Measurements from ENCODE around the gene PDZD4.

The PDZD4 gene

DNA sequence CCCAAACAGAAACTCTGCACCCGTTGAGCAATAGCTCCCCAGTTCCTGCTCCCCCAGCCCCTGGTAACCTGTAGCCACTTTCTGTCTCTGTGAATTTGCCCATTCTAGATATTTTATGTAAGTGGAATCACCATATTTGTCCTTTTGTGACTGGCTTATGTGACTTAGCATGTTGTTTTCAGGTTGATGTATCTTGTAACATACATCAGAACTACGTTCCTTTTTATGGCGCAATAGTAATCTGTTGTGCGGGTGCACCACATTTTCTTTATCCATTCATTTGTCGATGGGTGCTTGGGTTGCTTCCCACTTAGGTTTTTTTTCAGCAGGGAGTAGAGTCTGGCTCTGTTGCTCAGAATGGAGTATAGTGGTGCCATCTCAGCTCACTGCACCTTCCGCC lies 6.6 kb upstream of the PDZD4 start:
- TF ChIP-seq, protein P1, sequence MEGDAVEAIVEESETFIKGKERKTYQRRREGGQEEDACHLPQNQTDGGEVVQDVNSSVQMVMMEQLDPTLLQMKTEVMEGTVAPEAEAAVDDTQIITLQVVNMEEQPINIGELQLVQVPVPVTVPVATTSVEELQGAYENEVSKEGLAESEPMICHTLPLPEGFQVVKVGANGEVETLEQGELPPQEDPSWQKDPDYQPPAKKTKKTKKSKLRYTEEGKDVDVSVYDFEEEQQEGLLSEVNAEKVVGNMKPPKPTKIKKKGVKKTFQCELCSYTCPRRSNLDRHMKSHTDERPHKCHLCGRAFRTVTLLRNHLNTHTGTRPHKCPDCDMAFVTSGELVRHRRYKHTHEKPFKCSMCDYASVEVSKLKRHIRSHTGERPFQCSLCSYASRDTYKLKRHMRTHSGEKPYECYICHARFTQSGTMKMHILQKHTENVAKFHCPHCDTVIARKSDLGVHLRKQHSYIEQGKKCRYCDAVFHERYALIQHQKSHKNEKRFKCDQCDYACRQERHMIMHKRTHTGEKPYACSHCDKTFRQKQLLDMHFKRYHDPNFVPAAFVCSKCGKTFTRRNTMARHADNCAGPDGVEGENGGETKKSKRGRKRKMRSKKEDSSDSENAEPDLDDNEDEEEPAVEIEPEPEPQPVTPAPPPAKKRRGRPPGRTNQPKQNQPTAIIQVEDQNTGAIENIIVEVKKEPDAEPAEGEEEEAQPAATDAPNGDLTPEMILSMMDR (IDR thresholded peaks at IDR 0.05; ENCODE audit: control insufficient read depth, insufficient read depth, low read depth, low read length, missing control alignments) = no peak
- no peak overlapping the region for H3K4me3 ChIP-seq (ENCODE audit: control insufficient read depth, low read depth, low read length)
- DNase-seq (ENCODE audit: low read depth) = no peak

DNA sequence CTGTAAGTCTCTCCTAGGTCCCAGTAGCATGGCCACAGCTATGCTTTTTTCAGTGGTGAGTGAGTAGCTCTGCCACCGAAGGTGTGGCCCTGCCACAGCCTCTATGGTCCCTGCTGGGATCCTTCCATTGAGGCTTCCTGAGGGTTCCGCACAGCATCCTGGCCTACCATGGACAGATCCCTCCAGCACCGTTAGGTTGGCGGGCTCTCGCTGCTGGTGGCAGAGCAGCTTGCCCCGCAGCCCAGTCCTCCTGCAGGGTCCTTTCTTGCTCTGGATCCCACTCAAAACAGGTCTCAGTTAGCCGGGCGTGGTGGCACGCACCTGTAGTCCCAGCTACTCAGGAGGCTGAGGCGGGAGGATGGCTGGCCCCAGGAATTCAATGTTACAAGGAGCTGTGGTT lies 2.4 kb upstream of the PDZD4 start:
- no peak overlapping the region for H3K4me3 ChIP-seq (ENCODE audit: control insufficient read depth, low read depth, low read length)
- DNase-seq (ENCODE audit: low read depth) = no peak
- TF ChIP-seq, protein P1 (IDR thresholded peaks at IDR 0.05; ENCODE audit: control insufficient read depth, insufficient read depth, low read depth, low read length, missing control alignments) = no peak

DNA sequence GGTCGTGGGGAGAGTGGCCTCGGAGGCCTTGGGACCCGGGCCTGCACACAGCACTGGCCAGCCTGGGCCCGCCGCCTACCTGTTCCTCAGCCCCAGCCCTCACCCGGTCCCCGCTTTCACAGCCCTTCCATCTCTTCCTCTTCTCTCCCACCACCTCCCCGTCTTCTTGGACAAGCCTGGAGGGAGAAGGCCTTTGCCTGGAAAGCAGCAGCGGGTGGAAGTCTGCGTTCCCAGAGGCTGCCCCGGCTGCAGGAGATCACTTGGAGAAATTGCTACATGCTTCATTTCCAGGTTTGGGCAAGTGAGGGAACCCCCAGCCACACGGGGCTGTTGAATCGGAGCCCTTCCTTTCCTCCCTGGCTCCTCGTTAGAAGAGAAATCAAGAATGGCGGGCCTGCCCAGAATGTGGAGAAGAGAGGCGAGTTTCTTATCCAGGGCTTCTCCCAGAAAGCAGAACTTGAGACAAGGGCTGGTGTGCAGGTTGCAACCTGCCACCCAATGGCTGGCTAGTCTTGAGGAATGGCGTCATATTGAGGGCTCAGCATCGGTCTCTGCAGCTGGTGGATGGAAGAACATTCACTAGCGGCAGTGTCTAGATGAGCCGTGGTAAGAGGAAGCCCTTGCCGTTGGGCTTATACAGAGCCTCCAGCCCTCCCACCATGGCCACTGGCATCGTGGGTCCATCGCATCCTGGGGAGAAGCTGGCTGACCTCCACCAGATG lies 1.2 kb upstream of the PDZD4 start:
- no peak overlapping the region for H3K4me3 ChIP-seq (ENCODE audit: control insufficient read depth, low read depth, low read length)
- DNase-seq (ENCODE audit: low read depth) = no peak
- TF ChIP-seq, protein P1 (IDR thresholded peaks at IDR 0.05; ENCODE audit: control insufficient read depth, insufficient read depth, low read depth, low read length, missing control alignments) = no peak

DNA sequence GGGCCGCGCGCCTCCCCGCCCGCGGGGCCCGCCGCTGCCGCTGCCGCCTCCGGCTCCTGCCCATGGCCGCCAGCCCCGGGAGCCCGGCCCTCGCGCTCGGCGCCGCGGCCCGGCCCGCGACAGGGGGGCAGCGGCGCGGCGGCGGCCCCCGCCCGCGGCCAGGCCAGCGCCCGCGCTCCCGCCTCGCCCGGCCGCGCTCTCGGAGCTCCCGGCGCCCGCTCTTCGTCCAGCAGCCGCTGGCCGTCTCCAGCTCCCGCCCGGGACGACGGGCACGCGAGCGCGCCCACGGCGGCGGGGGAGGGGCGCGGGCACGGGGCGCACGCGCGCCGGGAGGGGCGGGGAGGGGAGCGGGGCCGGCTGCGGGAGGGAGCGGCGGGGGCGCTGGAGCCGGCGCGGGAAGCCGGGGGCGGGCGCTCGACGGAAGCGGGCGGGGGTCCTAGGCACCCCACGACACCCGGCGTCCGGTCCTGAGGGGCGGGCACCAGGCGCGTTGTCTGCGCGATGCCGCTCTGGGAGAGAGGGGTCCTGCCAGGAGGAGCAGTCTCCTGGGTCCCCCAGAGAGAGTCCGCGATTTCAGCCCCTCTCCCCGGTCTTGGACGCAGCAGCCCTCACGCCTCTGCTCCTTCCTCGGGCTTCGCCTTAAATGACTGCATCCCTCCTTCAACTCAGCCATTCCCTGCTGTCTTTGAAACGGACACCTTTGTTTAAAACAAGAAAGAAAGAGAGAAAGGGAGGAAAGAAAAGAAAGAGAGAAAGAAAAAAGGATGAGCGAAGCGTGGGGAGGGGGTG lies 490 bp upstream of the PDZD4 start:
- no peak for DNase-seq (ENCODE audit: low read depth)
- TF ChIP-seq, protein P1 (IDR thresholded peaks at IDR 0.05; ENCODE audit: control insufficient read depth, insufficient read depth, low read depth, low read length, missing control alignments) = no peak
- no peak overlapping the region for H3K4me3 ChIP-seq (ENCODE audit: control insufficient read depth, low read depth, low read length)

DNA sequence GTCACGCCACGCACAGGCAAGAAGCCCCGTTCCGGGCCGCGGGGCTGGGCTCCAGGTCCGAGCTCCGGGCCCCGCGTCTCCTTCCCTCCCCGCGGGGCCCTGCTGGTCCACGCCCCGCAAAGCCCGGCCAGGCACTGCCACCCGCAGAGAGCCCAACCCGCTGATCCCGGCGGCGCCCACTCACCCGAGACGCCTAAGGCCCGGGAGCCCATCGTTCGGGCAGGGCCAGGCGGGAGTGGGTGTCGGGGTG lies 870 bp downstream of the PDZD4 start:
- no peak overlapping the region for H3K4me3 ChIP-seq (ENCODE audit: control insufficient read depth, low read depth, low read length)
- no peak for DNase-seq (ENCODE audit: low read depth)
- TF ChIP-seq, protein P1 (IDR thresholded peaks at IDR 0.05; ENCODE audit: control insufficient read depth, insufficient read depth, low read depth, low read length, missing control alignments) = no peak

DNA sequence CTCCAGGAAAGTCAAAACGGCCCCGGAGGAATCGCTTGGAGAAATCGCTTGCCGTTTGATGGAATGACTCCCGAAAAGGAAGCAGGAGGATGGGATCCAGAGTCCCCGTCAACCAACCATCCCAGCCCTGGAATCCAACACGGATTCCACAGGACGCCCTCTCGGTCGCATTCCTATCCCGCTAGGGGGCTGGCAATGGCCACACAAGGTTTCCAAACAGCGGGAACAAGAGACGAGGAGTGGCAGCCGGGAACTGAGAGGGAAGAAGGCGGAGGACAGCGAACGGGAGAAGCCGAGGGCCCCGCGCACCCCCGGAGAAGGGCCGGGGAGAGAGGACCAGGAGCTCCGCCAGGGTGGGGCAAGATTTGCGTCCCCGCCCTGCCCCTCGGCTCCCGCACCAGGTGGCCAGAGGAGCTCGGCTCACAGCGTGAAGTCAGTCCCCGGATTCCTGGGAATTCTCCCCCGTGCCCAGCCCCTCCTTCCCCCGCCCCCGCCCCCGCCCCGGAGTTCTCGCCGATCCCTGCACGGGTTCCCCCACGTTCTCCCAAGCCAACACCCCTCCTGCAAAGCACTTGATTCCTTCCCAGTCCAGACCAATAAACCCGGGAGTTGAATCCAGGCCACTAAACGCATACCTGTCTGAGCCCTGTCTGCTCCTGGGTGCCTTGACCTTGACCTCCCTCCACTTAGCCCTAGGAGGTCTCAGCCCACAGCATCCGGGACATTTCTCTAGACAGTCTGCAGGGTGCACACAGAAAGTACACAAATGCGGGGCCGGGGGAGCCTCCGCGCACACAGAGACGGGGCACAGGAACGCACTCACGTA lies 1.4 kb downstream of the PDZD4 start:
- TF ChIP-seq, protein P1 (IDR thresholded peaks at IDR 0.05; ENCODE audit: control insufficient read depth, insufficient read depth, low read depth, low read length, missing control alignments) = no peak
- H3K4me3 ChIP-seq (ENCODE audit: control insufficient read depth, low read depth, low read length) = no peak overlapping the region
- no peak for DNase-seq (ENCODE audit: low read depth)

Data from AG09309 (cell line).